GM18511 (cell line): Measurements from ENCODE around the gene DDX3Y.

Experiments
- ATAC-seq: cut with Tn5 transposase; IDR thresholded peaks from one replicate; pipeline ENCODE4 v1.9.1; 2021; ENCODE audit warnings: mild to moderate bottlenecking, moderate library complexity; ENCODE audit not compliant: unreplicated experiment

DDX3Y gene

GRCh38 chrY:12904618-12905516, at the start of gene DDX3Y:
Gene DDX3Y, plus strand, starts transcription at chrY:12904868. Its CDS starts 69 bp downstream, at chrY:12904937.
- ATAC-seq, result no peak

GRCh38 chrY:12855791-12856275, 48.8 kb upstream of the DDX3Y start:
- no peak for ATAC-seq

- no peak for ATAC-seq
Observed at GRCh38 chrY:12867960-12868359, 36.7 kb upstream of the DDX3Y start.

- no peak for ATAC-seq
Observed at GRCh38 chrY:12896973-12897372, 7.7 kb upstream of the DDX3Y start.

GRCh38 chrY:12898604-12899003, 6.1 kb upstream of the DDX3Y start:
- no peak for ATAC-seq

GRCh38 chrY:12905517-12905872, 827 bp downstream of the DDX3Y start:
- no peak for ATAC-seq

GRCh38 chrY:12905895-12906294, 1.2 kb downstream of the DDX3Y start:
- ATAC-seq, result no peak

GRCh38 chrY:12913541-12913940, 8.9 kb downstream of the DDX3Y start:
- no peak for ATAC-seq

- no peak for ATAC-seq
Observed at GRCh38 chrY:12928043-12928442, 23.4 kb downstream of the DDX3Y start.

- no peak for ATAC-seq
Observed at GRCh38 chrY:12941725-12942687, 37.3 kb downstream of the DDX3Y start.
